Renal cortical epithelial cell (primary cell): ENCODE measurements around the gene ALX1. TPM values are rescaled to one million over a fixed set of nuclear protein-coding genes. Genes with fewer than 3 reads are reported as not detected.
"Not testable (repeated sequence)": the region's sequence is repeated elsewhere in the genome, so short reads cannot be mapped to it uniquely, and the experiment has no call there.

Experiments
- DNase-seq: peaks from one replicate; pipeline ENCODE4 v3.0.0-alpha.2; 2011; ENCODE audit warnings: low read depth
- total RNA-seq: library from RNA; depleted of rRNA; stranded (reverse); fragments of >200 nt; gene quantifications from 2 replicates; pipeline ENCODE4 v1.2.3, GENCODE V29; 2014

The ALX1 gene
- total RNA-seq, 1 donor from 2014 or later = not detected

GRCh38 chr12:85301051-85301450 is 21.0 kb downstream of the ALX1 start:
- DNase-seq = no peak

DNA sequence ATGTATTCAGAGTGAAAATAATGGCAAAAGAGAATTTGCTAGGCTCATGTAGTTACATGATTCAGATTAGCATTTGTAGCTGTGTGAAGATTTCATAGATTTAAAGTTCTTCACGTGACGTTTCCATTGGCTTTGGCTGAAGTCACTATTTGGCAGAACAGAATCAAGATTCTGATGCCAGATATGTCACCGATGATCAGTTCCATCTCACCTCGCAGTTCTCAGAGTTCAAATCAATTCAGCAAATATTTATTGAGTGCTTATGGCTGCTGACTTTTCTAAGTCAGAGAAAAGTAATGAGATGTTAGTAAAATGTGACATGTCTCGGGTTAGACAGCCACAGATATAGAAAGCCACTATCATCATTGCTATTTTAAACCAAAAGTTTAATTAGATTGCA is 28.4 kb downstream of the ALX1 start:
- DNase-seq = no peak

- no peak for DNase-seq
Measured at GRCh38 chr12:85309125-85309566, 29.1 kb downstream of the ALX1 start.

GRCh38 chr12:85310025-85310424 is 30.0 kb downstream of the ALX1 start:
- no peak for DNase-seq

DNA sequence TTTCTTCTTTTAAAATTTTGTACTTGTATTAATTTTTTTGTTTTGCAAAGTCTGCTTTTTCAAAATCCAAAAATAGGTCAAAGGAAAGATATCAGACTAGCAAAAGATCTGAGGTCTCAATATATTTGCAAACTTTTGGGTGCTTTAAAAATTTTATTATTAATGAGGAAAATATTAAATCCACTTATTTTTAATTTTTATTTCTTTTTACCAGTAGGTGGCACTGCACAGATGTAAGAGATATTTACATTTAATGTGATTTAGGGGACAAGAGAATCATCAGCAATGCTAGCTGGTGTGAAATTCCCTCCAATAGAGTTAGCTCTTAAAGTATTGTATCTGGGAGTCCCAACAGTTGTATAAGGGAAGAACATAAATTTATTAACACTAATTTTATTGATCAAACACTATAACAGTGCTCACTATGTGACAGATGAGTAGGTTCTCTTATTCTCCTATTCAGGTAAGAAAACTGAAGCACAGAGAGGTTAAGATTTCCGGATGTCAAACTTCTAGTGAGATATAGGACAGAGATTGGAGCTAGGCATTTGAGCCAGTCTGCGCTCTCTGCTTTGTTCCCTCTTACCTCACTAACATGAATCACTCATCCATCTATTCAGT is 30.5 kb downstream of the ALX1 start:
- DNase-seq = peak; percentile 13

GRCh38 chr12:85317866-85318636 is 38.0 kb downstream of the ALX1 start:
- DNase-seq = not testable (repeated sequence)

GRCh38 chr12:85322715-85323114 is 42.7 kb downstream of the ALX1 start:
- peak; percentile 19 for DNase-seq

GRCh38 chr12:85325442-85325841 is 45.4 kb downstream of the ALX1 start:
- DNase-seq = no peak

GRCh38 chr12:85329913-85330312 is 49.9 kb downstream of the ALX1 start:
- no peak for DNase-seq

- no peak for DNase-seq
Measured at GRCh38 chr12:85348779-85349178, 68.8 kb downstream of the ALX1 start.

- no peak for DNase-seq
Measured at GRCh38 chr12:85350356-85350755, 70.3 kb downstream of the ALX1 start.

Other genes with a start within 250 kb of the ALX1 start
- gene TSPAN19, start 243.9 kb upstream of the ALX1 start, total RNA-seq = 0.15 TPM in 1 of 2 replicates, not detected in the other
- 0.87 and 8.7 TPM in 2 replicates for gene LRRIQ1, start 243.9 kb upstream of the ALX1 start, total RNA-seq